Left ventricle myocardium inferior (tissue), 1 donor: ENCODE data around the gene ADAM19. TPM values are rescaled to one million over a fixed set of nuclear protein-coding genes. Genes with fewer than 3 reads are reported as not detected.
A peak's percentile ranks its signal among the peaks of the same experiment; 100 is the strongest.

Experiments used
- DNase-seq: peaks from one replicate; pipeline ENCODE4 v3.0.0-alpha.2; 2020
- H3K27ac ChIP-seq: fragments of 200-600 bp; replicated peaks from 2 replicates; pipeline ENCODE4 v1.8.0; 2021
- H3K27me3 ChIP-seq: fragments of 200-600 bp; 2 replicates; pipeline ENCODE4 v1.8.0; 2021; ENCODE audit warnings: low read depth
- H3K36me3 ChIP-seq: fragments of 200-600 bp; 2 replicates; pipeline ENCODE4 v1.8.0; 2021
- H3K4me1 ChIP-seq: fragments of 200-600 bp; 2 replicates; pipeline ENCODE4 v1.8.0; 2021
- H3K4me3 ChIP-seq: fragments of 200-600 bp; 2 replicates; pipeline ENCODE4 v1.8.0; 2021; ENCODE audit warnings: mild to moderate bottlenecking, moderate library complexity
- H3K9me3 ChIP-seq: fragments of 200-600 bp; replicated peaks from 2 replicates; pipeline ENCODE4 v1.8.0; 2021
- CTCF ChIP-seq: fragments of 200-600 bp; IDR thresholded peaks from 2 replicates; pipeline ENCODE4 v1.8.0; 2021; ENCODE audit warnings: antibody characterized with exemption, mild to moderate bottlenecking, borderline replicate concordance
- intact Hi-C: fragments of 100-400 bp; cut with micrococcal nuclease; formaldehyde crosslinking; loops from one replicate; pipeline ENCODE4 v1.11.0; 2022
- total RNA-seq: library from RNA; stranded (reverse); fragmentation: NEBNext Ultra II Directional; extraction: Animal tissue kit (Norgen Biotek cat#: 25700); gene quantifications from one replicate; pipeline ENCODE4 v1.2.1, GENCODE V29; 2021
- donor health status: DM: no; HTN: yes; CAD: no; lungs with severe emphysema.

Gene ADAM19
- total RNA-seq, 1 donor from 2014 or later: 17.7 TPM

DNA sequence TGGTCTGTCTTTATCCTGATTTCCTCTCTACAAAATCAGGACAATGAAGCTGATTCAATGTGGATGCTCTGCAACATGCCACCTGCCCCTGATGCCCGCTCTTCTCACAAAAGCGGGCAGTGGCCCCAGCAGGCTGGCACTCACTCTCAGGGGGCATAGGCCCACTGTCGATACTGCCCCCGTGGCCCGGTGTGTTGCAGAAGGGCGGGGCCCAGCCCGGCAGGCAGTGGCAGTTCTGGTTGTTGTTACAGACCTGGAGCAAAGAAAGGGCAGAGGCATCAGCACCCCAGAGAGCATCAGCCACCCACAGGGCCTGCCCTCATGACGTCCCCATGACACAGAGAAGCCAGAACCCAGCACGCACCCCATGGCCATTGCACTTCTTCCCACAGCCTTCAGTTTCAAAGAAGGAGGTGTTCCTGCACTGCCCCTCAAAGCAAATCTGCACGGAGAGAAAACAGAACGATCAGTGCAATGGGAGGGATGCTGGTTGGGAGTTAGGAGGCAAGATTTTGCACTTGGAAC is 84.0 kb downstream of the ADAM19 start:
- Histone ChIP-seq H3K27ac (no peak overlapping the region), H3K9me3 (no peaks in the 10 kb centered on the region), H3K4me3 (no peak overlapping the region), H3K27me3 (no peaks in the 10 kb centered on the region), H3K4me1 (no peaks in the 10 kb centered on the region), H3K36me3 (peaks cover 86% of the 10 kb centered on the region)
- intact Hi-C loops: no loop called here
- no peak for DNase-seq
- TF ChIP-seq CTCF: no peak

- Histone ChIP-seq H3K4me3 (no peak overlapping the region), H3K9me3 (no peaks in the 10 kb centered on the region), H3K27me3 (no peaks in the 10 kb centered on the region), H3K27ac (no peak overlapping the region), H3K36me3 (peaks cover 84% of the 10 kb centered on the region), H3K4me1 (no peaks in the 10 kb centered on the region)
- no peak for TF ChIP-seq CTCF
- DNase-seq: no peak
- intact Hi-C loops: no loop called here
Measured at GRCh38 chr5:157487358-157487757, 88.2 kb downstream of the ADAM19 start.

GRCh38 chr5:157486861-157487260 is 88.7 kb downstream of the ADAM19 start:
- H3K36me3 ChIP-seq: peaks cover 82% of the 10 kb centered on the region

GRCh38 chr5:157486221-157486681 is 89.3 kb downstream of the ADAM19 start:
- TF ChIP-seq CTCF: no peak
- no peak overlapping the region for H3K27ac ChIP-seq
- H3K27me3 ChIP-seq: no peaks in the 10 kb centered on the region
- H3K4me3 ChIP-seq: no peak overlapping the region
- H3K4me1 ChIP-seq: no peaks in the 10 kb centered on the region
- no peak for DNase-seq
- intact Hi-C loops: no loop called here
- H3K36me3 ChIP-seq: peaks cover 82% of the 10 kb centered on the region
- H3K9me3 ChIP-seq: no peaks in the 10 kb centered on the region

More at GRCh38 chr5:157486861-157487260, 88.7 kb downstream of the ADAM19 start:
- H3K27me3 ChIP-seq: no peaks in the 10 kb centered on the region
- TF ChIP-seq CTCF: no peak
- no peak overlapping the region for H3K4me3 ChIP-seq
- H3K4me1 ChIP-seq: no peaks in the 10 kb centered on the region
- no peaks in the 10 kb centered on the region for H3K9me3 ChIP-seq
- no peak overlapping the region for H3K27ac ChIP-seq
- no peak for DNase-seq
- intact Hi-C loops: no loop called here

- peak overlapping the region; percentile 46 for H3K27ac ChIP-seq
- peaks cover 77% of the 10 kb centered on the region for H3K36me3 ChIP-seq
Measured at GRCh38 chr5:157485811-157486210, 89.8 kb downstream of the ADAM19 start.

More at GRCh38 chr5:157485811-157486210, 89.8 kb downstream of the ADAM19 start:
- Histone ChIP-seq H3K4me3 (no peak overlapping the region), H3K27me3 (no peaks in the 10 kb centered on the region), H3K4me1 (no peaks in the 10 kb centered on the region), H3K9me3 (no peaks in the 10 kb centered on the region)
- DNase-seq: no peak
- intact Hi-C loops: no loop called here
- no peak for TF ChIP-seq CTCF
